NCI-H774 (cell line): Measurements from ENCODE around the gene RIMKLB.
"Not testable (repeated sequence)": the region's sequence is repeated elsewhere in the genome, so short reads cannot be mapped to it uniquely, and the experiment has no call there.

Experiments
- DNase-seq: peaks from one replicate; lab custom pipeline; 2025; lab: John Stamatoyannopoulos, UW

RIMKLB gene

DNA sequence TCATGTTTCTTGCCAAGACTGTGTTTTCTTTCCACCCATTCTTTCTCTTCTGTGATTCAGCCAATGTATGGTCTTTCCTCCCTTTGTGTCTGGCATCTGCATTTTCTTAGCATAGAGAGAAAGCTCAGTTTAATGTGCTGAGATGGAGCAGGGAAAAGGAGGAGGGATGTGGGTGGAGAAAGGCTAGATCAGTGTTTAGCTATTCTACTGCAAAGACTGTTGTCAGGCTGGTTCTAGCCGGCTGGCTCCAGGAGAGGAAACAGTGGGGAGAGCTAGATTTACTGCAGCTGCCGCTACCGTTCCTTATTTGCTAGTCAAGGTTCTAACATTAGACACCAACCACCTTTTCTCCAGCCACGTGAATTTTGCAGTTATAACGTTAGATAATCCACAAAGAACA is 5.2 kb upstream of the RIMKLB start:
- peak; percentile 75 for DNase-seq

DNA sequence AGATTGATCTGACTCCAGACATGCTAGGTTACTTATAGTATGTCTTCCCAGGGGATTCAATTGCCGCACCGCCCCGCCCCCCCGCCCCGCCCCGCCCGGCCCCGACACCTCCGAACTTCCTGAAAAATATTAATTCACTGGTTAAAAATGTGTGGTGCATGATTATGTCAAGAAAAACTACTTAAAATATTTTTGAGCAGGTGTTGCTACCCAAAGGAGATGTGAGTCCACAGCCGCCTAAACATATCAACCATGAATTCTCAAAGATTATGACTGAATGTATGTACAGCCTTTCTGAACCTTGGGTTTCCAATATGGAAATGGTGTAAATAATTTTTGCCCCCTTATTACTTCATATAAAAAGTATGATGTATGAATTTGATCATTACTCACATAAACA is 2.7 kb upstream of the RIMKLB start:
- no peak for DNase-seq

DNA sequence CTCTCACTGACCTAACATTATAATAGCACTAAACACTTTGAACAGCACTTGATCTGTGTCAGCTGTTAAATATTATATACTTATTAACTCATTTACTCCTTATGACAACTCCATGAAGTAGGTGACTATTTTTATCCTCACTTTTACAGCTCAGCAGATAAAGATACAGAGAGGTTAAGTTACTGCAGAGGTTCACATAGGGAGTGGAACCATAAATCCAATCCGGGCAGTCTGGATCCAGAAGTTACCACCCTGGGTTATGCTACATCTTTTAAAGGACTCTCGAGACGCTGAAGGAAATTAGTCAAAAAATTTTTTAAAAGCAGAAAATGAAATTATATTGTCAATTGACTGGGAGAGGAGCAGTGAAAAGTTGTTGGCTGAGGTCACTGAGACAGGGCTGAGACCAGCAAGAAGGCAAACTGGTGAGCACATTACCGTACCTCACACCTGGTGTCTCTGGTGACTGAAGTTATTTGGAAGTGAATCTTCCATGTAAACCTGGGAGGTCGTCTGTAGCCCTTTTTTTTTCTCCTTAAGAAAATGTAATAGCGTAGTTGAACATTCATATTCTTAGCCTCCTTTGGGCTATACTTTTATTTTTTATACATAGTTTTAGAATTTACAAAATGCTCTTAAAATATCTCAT is 1.2 kb upstream of the RIMKLB start:
- no peak for DNase-seq

DNA sequence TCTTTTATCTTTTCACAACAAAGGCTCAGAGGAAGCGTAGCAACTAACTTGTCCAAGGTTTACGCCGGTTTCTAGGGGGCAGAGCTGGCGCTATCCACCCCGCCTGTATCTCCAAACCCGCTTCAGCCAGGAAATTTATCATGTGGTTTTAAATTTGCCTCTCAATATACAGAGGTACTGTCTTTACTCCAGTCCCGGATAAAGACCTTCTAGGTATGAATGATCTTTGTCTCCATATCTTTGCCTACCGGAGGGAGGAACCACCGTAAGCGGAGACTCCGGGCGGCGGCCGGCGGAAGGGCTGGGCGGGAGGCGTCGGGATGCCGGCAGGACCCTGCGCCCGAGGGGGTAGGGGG is 693 bp upstream of the RIMKLB start:
- DNase-seq: peak; percentile 40

DNA sequence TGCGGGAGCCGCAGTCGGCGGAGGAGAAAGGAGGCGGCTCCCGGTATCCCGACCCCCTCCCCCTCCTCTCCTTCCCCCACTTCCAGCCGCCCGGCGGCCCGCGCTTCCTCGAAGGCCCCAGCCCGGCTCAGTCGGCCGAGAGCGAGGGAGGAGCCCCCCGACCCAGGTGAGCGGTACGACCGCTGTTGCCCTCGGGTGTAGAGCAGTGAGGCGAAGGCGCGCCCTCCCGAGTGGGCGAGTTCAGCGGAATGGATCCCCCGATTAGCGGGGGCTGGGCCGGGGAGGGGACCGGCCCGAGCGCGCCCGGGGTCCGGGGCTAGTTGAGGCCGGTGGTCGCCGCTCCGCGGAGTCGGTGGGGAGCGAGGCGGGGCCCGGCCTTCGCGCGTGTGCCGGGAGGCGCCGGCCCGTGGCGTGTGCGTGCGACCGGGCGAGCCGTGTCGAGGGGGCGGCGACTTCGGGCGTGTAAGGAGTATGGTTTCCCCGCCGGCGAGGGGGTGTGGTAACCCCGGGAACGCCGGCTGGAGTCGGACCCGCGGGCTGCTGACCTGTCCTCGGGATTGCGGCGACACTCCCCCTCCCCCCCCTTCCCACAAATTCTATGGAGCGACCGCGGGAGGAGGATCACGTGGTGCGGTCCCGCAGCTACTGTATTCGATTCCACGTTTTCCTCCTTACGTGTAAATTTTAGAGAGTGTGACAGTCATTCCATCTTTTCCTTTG is 501 bp downstream of the RIMKLB start:
- peak; percentile 19 for DNase-seq

DNA sequence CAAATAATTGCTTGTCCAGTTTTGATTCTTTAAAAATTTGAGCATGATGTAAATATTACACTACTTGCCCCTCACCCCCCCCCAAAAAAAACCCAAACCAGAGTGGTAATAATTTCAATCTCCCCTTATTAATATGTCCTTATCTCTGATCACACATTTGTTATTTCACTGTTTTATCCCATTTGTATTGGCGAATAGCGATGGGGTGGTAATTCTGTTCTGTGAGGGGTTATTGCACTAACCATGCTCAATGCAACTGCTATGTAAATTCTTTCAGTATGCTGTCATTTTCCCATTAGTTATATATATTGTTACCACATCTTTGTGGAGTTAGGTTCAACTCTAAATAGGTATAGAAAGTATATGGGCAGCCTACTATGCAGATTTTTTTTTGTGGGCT is 1.1 kb downstream of the RIMKLB start:
- DNase-seq: no peak

DNA sequence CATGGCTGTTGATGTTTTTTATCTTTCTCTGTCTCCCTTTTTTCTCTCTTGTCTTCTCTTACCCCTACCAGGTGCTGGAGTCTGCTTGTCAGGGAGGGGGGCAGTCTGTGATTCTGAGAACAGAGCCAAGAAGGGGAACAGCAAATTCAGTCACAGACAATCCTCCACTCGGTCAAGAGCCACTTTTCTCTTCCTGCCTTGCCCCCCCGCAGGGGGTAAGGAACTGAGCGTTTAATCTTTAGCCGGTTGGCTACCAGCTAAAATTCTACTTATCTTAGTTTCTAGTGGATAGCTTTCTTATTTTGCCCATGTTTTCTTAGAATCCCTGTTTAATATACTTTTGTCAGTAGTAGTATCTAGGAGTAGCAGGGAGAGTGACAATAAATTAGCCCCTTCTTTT is 1.9 kb downstream of the RIMKLB start:
- no peak for DNase-seq

DNA sequence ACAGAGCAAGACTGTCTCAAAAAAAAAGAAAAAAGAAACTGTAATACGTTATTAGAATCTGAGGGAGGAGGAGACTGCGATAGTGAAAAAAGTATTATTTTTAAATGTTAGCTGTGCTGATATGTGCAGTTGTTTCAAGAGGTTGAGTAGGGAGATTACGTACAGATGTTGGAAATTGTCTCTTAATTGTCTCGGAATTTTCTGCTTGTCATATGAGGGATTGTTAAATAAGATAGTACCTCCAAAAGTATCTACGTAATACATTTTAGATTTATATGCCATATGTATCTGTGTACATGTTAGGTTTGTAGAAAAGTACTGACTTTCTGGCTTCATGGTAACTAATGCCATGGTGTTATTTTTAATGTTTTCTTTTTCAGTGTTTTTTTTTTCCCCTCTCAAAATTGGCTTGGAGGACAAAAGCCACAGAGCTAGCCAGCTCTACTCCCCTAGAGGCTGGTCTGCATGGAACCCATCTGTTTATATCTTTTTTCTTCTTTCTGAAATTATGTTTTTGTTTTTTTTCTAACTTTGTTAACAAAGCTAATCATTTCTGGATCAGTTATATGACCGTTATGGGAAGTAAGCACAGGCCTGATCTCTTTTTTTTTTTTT is 3.4 kb downstream of the RIMKLB start:
- no peak for DNase-seq

DNA sequence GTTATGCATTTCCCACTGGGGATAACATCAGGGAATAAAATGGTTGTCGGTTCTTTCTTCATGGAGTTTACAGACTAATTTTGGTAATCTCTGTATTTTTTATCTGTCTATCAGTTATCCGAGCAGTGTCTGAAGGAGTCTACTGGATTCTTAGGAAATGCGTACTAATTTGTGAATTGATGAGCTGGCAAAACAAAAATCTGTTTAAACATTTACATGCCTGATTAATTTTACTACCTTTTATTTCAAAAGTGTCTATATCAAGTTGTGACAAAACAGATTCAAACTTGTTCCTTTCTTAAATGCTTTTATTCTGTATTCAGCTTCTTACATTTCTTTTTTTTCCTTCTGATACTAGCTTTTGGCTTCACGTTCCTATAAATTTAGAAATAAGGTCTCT is 4.4 kb downstream of the RIMKLB start:
- DNase-seq: no peak

DNA sequence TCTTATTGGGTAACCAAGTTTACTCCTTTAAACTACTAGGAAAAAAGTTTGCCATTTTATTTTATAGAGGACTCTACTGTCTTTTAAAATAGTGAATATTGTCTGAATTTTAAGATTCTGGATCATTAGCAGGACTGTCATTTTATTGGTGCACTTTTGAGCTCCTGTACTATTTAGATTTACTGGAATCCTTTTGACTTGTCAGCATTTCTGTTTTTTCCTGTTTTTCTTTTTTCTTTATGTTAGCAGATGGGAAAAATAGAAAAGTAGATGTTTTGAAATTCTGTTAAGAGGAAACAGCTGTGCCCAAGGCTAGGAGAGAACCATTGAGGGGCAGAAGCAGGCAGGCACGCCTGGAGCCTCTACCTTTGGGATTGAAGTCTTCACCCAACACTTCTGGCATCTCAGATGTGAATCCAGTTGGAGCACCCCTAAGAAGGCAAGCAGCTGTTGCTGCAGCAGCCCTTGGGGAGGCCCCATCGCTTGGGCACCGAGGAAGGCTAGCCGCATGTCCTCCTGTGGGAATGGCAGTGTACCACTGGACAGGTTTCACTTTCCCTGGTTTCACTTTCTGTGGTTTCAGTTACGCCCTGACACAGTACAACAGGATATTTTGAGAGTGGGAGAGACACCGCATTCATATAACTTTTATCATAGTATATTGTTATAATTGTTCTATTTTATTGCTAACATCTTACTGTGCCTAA is 11.5 kb downstream of the RIMKLB start:
- no peak for DNase-seq

DNA sequence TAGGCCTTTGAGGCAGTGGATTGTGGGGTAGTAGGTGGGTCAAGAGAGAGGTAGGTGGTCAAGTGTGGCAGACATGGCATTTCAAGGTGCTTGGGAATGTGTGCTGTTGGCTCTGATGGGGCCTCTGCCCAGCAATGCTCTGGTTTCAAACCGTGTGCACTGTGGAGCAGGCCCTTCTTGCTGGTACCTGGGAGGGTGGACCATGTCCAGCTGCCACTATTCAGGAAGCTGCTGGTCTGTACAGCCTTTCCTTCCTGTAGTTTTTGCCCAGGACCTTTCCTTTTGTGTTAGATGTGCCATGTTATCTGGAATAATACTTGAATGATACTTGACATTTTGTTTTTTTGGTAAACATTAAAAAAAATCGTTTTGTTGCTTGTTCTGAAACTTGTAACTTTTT is 14.8 kb downstream of the RIMKLB start:
- no peak for DNase-seq

DNA sequence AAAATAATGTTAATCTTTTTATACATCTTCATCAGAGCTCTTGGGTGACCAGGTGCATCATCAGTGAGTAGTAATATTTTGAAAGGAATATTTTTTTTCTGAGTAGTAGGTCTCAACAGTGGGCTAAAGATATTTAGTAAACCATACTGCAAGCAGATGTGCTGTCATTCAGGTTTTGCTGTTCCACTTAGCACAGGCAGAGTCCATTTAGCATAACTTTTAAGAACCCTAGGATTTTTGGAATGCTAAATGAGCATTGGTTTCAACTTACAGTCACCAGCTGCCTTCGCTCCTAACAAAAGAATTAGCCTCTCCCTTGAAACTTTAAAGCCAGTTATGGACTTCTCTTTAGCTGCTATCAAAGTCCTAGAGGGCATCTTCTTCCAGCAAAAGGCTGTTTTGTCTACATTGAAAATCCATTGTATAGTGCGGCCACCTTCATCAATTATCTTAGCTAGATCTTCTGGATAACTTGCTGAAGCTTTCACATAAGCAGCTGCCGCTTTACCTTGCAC is 24.6 kb downstream of the RIMKLB start:
- no peak for DNase-seq

DNA sequence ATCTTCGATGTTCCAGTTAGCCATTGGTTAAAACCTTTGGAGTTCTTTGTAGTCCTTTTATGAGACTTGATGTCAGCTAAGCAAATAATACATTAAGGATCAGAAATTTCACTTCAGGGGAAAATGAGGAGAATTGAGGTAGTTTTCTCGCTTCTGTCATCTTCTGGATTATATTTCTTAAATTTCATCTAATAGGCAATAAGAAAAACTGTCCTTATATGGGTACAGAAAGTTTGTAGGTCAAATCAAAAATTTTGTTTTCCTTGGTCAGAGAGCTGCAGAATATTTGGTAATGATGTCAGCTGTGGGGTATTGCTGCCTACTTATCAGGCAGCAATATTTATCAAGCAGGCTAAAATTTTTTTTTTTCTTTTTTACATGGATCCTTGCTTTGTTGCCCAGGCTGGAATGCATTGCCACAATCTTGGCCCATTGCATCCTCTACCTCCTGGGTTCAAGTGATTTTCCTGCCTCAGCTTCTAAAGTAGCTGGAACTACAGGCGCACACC is 37.1 kb downstream of the RIMKLB start:
- no peak for DNase-seq

DNA sequence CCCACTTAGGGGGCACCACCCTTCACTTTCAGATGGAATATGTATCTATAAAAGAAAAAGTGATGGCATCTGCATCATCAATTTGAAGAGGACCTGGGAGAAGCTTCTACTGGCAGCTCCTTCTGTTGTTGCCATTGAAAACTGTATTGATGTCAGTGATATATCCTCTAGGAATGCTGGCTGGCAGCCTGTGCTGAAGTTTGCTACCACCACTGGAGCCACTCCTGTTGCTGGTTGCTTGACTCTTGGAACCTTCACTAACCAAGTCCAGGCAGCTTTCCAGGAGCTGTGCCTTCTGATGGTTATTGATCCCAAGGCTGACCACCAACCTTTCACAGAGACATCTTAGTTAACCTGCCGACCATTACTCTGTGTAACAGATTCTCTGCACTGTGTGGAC is 44.7 kb downstream of the RIMKLB start:
- DNase-seq: no peak

DNA sequence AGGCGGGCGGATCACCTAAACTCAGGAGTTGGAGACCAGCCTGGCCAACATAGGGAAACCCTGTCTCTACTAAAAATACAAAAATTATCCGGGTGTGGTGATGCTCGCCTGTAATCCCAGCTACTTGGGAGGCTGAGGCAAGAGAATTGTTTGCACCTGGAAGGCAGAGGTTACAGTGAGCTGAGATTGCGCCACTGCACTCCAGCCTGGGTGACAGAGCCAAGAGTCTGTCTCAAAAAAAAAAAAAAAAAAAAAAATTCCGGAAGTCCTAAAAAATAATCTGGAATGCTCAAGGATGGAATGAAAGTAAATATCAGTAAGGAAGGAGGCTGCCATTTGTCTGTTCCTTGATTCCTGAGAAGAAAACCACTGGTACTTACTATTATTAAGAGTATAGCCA is 45.3 kb downstream of the RIMKLB start:
- DNase-seq: not testable (repeated sequence)

DNA sequence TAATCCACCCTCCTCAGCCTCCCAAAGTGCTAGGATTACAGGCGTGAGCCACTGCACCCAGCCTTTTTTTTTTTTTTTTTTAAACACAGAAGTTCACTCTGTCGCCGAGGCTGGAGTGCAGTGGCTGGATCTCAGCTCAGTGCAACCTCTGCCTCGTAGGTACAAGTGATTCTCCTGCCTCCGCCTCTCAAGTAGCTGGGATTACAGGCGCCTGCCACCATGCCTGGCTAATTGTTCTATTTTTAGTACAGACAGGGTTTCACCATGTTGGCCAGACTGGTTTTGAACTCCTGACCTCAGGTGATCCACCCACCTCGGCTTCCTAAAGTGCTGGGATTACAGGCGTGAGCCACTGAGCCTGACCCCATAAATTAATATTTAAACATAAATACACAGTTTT is 47.8 kb downstream of the RIMKLB start:
- not testable (repeated sequence) for DNase-seq

DNA sequence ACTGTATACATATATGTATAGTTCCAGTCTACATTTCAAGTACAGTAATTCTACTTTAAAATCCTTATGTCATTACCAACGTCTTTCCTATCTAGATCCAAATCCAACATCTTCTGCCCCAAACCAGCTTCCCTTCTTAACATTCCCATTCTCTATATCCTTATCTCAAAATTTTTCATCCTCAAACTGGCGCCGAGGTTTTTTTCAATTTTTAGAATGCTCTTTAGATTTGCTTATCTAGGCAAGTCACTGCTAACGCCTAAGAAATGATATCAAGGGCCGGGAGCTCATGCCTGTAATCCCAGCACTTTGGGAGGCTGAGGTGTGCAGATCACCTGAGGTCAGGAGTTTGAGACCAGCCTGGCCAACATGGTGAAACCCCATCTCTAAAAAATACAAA is 48.3 kb downstream of the RIMKLB start:
- DNase-seq: no peak

DNA sequence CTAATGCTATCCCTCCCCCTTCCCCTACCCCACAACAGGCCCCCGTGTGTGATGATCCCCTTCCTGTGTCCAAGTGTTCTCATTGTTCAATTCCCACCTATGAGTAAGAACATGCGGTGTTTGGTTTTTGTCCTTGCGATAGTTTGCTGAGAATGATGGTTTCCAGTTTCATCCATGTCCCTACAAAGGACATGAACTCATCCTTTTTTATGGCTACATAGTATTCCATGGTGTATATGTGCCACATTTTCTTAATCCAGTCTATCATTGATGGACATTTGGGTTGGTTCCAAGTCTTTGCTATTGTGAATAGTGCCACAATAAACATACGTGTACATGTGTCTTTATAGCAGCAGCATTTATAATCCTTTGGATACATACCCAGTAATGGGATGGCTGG is 62.3 kb downstream of the RIMKLB start:
- DNase-seq: not testable (repeated sequence)

DNA sequence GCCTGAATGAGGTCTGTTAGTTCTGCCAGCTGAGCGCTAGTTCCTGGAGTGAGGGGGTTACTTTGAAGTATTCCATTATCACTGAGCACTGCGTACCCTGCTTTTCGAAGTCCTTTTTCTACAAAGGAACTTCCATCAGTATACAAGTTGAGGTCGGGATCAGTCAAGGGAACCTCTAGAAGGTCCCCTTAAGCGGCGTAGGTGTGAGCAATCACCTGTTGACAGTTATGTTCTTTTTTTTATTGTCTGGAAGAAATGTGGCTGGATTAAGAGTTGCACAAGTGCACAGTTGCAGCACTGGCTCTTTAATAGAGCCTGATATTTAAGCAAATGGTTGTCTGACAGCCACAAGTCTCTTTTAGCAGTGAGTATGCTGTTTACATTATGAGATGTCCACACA is 64.9 kb downstream of the RIMKLB start:
- DNase-seq: not testable (repeated sequence)

DNA sequence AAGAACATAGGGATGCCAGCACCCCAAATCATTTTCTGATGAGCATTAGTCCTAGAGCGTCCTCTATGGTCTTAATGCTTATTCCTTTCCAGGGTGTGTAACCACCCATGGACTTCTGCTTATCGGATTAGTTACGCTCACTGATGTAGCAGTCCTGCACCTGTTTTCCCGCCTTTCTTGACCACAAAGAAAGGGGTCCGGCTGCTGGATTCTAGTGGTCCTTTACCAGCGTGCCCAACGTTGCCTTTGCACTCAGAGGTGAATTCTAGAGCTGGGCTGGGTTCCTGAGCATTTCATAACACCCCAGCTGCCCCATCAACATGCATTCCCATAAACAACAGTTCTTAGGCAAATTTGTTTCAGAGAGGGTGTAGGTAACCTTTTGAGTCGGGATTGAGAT is 68.3 kb downstream of the RIMKLB start:
- DNase-seq: not testable (repeated sequence)

DNA sequence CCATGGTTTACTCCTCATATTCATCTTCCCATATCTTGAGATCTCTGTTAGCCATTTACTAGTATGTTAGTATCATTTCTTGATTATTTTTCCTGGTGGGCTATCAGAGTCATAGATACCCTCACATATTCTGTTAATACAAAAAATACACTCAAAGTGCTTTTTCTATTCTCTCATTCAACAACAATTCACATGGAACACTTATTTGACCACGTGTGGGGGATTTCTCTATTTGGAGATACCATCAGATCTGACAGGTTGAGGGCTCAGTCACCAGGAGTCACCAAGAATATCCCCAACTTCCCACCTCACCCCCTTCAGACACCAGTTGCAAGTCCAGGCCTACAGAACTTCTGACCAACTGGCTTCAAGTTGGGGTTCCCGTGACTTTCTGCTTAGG is 72.7 kb downstream of the RIMKLB start:
- DNase-seq: no peak

DNA sequence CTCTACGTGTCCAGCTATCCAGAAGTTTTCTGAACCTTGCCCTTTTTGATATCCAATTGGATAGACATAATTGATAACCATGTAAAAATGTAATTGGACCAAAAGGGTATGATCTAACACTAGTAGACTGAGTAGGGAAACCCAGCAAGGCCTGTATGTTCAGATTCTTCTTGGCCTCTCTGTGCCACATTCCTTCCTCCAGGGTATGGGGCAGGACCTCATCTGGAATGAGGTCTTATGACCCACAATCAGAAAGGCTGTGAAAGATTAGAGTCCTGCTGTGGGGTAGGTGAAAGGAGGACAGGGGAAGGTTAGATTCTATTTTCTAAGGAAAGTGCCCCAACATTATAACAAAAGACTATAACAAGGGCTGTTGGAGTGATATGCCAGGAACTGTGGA is 73.3 kb downstream of the RIMKLB start:
- no peak for DNase-seq

DNA sequence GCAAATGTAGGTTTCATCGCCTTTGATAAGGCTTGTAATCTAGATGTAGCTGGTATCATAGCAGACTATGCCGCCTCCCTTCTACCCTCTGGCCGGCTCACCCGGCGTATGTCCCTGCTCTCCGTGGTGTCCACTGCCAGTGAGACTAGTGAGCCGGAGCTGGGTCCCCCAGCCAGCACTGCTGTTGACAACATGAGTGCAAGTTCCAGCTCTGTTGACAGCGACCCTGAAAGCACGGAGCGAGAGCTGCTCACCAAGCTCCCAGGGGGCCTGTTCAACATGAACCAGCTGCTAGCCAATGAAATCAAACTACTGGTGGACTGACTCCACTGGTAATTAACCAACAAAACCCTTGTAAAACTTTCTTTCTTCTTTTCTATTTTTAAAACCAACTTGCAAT is 75.7 kb downstream of the RIMKLB start:
- no peak for DNase-seq
